Loucy (cell line): Measurements from ENCODE around the gene ACTN1.

ENCODE experiments used
- H2AFZ ChIP-seq: fragments of 200-600 bp; sonication (generic); 2 replicates; pipeline ENCODE4 v1.6.0; 2016; ENCODE audit warnings: antibody characterized with exemption, mild to moderate bottlenecking, low read length, moderate library complexity
- H3F3A ChIP-seq: fragments of 200-600 bp; 2 replicates; pipeline ENCODE4 v1.6.0; 2016; ENCODE audit warnings: antibody characterized with exemption, low read depth, mild to moderate bottlenecking
- H3K27me3 ChIP-seq: fragments of 200-600 bp; sonication (generic); 2 replicates; pipeline ENCODE4 v1.6.1; 2014; ENCODE audit warnings: low read length, mild to moderate bottlenecking; ENCODE audit not compliant: insufficient read depth, poor library complexity, severe bottlenecking
- H3K36me3 ChIP-seq: fragments of 200-600 bp; sonication (generic); 2 replicates; pipeline ENCODE4 v1.6.1; 2016; ENCODE audit warnings: low read length; ENCODE audit not compliant: insufficient read depth
- H3K4me1 ChIP-seq: fragments of 200-600 bp; sonication (generic); 2 replicates; pipeline ENCODE4 v1.5.1; 2014; ENCODE audit warnings: low read length, mild to moderate bottlenecking; ENCODE audit not compliant: insufficient read depth, poor library complexity, severe bottlenecking
- H3K4me2 ChIP-seq: fragments of 200-600 bp; sonication (generic); 2 replicates; pipeline ENCODE4 v1.6.0; 2014; ENCODE audit warnings: antibody characterized with exemption, low read length, low read depth, mild to moderate bottlenecking; ENCODE audit not compliant: poor library complexity, severe bottlenecking
- H3K4me3 ChIP-seq: fragments of 200-600 bp; sonication (generic); 2 replicates; pipeline ENCODE4 v1.5.1; 2014; ENCODE audit warnings: low read length, mild to moderate bottlenecking, mixed read lengths; ENCODE audit not compliant: poor library complexity, severe bottlenecking
- H3K79me2 ChIP-seq: fragments of 200-600 bp; sonication (generic); 2 replicates; pipeline ENCODE4 v1.6.1; 2014; ENCODE audit warnings: low read length; ENCODE audit not compliant: insufficient read depth
- H3K9ac ChIP-seq: fragments of 200-600 bp; sonication (generic); 2 replicates; pipeline ENCODE4 v1.6.0; 2014; ENCODE audit warnings: mild to moderate bottlenecking, low read depth, low read length, moderate library complexity; ENCODE audit not compliant: poor library complexity, severe bottlenecking
- H3K9me2 ChIP-seq: fragments of 200-600 bp; sonication (generic); replicated peaks from 2 replicates; pipeline ENCODE4 v1.6.1; 2016; ENCODE audit warnings: low read depth, low read length, mixed read lengths
- H3K9me3 ChIP-seq: fragments of 200-600 bp; sonication (generic); 2 replicates; pipeline ENCODE4 v1.6.1; 2014; ENCODE audit warnings: mild to moderate bottlenecking, antibody characterized with exemption, low read length, low read depth; ENCODE audit not compliant: insufficient read depth
- H4K20me1 ChIP-seq: fragments of 200-600 bp; sonication (generic); 2 replicates; pipeline ENCODE4 v1.6.0; 2014; ENCODE audit warnings: antibody characterized with exemption, low read length, mild to moderate bottlenecking; ENCODE audit not compliant: insufficient read depth, poor library complexity, severe bottlenecking
- EZH2phosphoT487 ChIP-seq: fragments of 200-600 bp; IDR thresholded peaks from 2 replicates; pipeline ENCODE4 v1.6.1; 2018; ENCODE audit warnings: antibody characterized with exemption, mild to moderate bottlenecking, moderate library complexity, borderline replicate concordance
- TF ChIP-seq, protein P1 (sequence below): fragments of 200-600 bp; sonication (generic); conservative IDR thresholded peaks from 2 replicates; pipeline ENCODE4 v1.5.1; 2014; ENCODE audit warnings: mild to moderate bottlenecking, antibody characterized with exemption, low read length

Gene ACTN1

DNA sequence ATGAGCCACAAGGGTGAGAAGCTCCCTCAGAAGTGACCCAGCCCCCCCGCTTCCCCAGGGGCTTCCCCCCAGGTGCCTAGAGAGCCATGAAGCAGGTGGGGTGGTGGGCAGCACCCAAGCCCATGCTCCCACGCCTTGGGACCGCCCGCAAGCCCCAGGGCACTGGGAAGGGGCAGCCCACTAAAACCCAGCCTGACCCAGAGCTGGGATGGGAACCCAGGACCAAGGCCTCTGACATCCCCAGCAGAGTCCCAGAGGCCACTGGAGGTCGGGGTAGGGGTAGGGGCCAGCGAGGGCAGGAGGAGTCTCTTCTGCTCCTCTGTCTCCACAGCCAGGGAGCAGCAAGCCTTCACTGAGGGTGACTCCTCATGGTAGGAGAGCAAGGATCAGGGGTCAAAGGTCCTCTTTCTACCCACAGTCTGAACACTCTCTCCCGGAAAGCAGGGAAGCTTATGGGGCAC lies 99.8 kb downstream of the ACTN1 start:
- no peak overlapping the region for H3K9ac ChIP-seq
- no peaks in the 10 kb centered on the region for H3F3A ChIP-seq
- TF ChIP-seq, protein P1, sequence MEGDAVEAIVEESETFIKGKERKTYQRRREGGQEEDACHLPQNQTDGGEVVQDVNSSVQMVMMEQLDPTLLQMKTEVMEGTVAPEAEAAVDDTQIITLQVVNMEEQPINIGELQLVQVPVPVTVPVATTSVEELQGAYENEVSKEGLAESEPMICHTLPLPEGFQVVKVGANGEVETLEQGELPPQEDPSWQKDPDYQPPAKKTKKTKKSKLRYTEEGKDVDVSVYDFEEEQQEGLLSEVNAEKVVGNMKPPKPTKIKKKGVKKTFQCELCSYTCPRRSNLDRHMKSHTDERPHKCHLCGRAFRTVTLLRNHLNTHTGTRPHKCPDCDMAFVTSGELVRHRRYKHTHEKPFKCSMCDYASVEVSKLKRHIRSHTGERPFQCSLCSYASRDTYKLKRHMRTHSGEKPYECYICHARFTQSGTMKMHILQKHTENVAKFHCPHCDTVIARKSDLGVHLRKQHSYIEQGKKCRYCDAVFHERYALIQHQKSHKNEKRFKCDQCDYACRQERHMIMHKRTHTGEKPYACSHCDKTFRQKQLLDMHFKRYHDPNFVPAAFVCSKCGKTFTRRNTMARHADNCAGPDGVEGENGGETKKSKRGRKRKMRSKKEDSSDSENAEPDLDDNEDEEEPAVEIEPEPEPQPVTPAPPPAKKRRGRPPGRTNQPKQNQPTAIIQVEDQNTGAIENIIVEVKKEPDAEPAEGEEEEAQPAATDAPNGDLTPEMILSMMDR: no peak
- no peak for TF ChIP-seq EZH2phosphoT487
- no peaks in the 10 kb centered on the region for H3K9me3 ChIP-seq
- H3K36me3 ChIP-seq: peaks cover 93% of the 10 kb centered on the region
- H3K79me2 ChIP-seq: no peaks in the 10 kb centered on the region
- H3K4me1 ChIP-seq: no peaks in the 10 kb centered on the region
- no peaks in the 10 kb centered on the region for H4K20me1 ChIP-seq
- no peaks in the 10 kb centered on the region for H3K27me3 ChIP-seq
- H3K4me3 ChIP-seq: no peak overlapping the region
- H3K4me2 ChIP-seq: no peak overlapping the region
- H3K9me2 ChIP-seq: no peaks in the 10 kb centered on the region
- no peak overlapping the region for H2AFZ ChIP-seq

DNA sequence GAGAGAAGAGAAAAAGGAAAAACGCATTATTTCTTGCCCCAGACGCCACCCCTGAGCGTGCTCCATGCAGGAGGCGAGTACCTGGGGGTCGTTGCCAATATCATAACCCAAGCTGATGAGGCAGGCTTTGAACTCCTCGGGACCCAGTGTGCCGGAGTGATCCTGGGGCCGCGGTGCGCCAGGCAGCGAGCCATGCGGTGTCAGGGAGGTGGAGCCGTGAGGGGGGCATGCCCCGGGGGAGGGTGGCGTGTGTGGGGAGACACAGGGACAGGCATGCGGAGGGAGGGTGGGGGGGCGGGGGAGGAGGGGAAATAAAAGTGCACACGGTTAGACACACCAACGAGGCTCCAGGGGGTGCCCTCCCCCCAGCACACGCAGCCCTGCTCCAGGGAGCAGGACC lies 100.2 kb downstream of the ACTN1 start:
- H3K79me2 ChIP-seq: no peaks in the 10 kb centered on the region

GRCh38 chr14:68877993-68878575 lies 101.0 kb downstream of the ACTN1 start:
- H3K79me2 ChIP-seq: no peaks in the 10 kb centered on the region
- TF ChIP-seq, protein P1: no peak
- TF ChIP-seq EZH2phosphoT487: no peak
- H3K4me1 ChIP-seq: no peaks in the 10 kb centered on the region
- no peak overlapping the region for H3K9ac ChIP-seq
- H2AFZ ChIP-seq: no peak overlapping the region
- H3K36me3 ChIP-seq: peaks cover 90% of the 10 kb centered on the region
- no peaks in the 10 kb centered on the region for H4K20me1 ChIP-seq
- no peaks in the 10 kb centered on the region for H3K9me3 ChIP-seq
- no peaks in the 10 kb centered on the region for H3K27me3 ChIP-seq
- no peak overlapping the region for H3K4me3 ChIP-seq
- no peaks in the 10 kb centered on the region for H3F3A ChIP-seq
- H3K4me2 ChIP-seq: no peak overlapping the region
- H3K9me2 ChIP-seq: no peaks in the 10 kb centered on the region

More for the DNA sequence above, 100.2 kb downstream of the ACTN1 start:
- Histone ChIP-seq H3K4me2 (no peak overlapping the region), H3K27me3 (no peaks in the 10 kb centered on the region), H3K9me3 (no peaks in the 10 kb centered on the region), H2AFZ (no peak overlapping the region), H3K4me3 (no peak overlapping the region), H4K20me1 (no peaks in the 10 kb centered on the region), H3F3A (no peaks in the 10 kb centered on the region), H3K36me3 (peaks cover 90% of the 10 kb centered on the region), H3K9ac (no peak overlapping the region), H3K9me2 (no peaks in the 10 kb centered on the region), H3K4me1 (no peaks in the 10 kb centered on the region)
- TF ChIP-seq, protein P1: no peak
- TF ChIP-seq EZH2phosphoT487: no peak
